ENCODE data around the gene HGS.
"Not testable (repeated sequence)": the region's sequence is repeated elsewhere in the genome, so short reads cannot be mapped to it uniquely, and the experiment has no call there.

Gene HGS

GRCh38 chr17:81738801-81739393, 55.1 kb downstream of the HGS start:
- TF ChIP-seq CTCF (IDR thresholded peaks at IDR 0.05; ENCODE audit: low read depth, low read length) = no peak
- no peak for DNase-seq (ENCODE audit: extremely low read depth, low read depth)

GRCh38 chr17:81739593-81739992, 55.8 kb downstream of the HGS start:
- DNase-seq (ENCODE audit: extremely low read depth, low read depth) = not testable (repeated sequence)

GRCh38 chr17:81740395-81740961, 56.7 kb downstream of the HGS start:
- DNase-seq (ENCODE audit: extremely low read depth, low read depth) = no peak
- TF ChIP-seq CTCF (IDR thresholded peaks at IDR 0.05; ENCODE audit: low read depth, low read length) = no peak

GRCh38 chr17:81741049-81741593, 57.3 kb downstream of the HGS start:
- DNase-seq (ENCODE audit: extremely low read depth, low read depth) = no peak
- no peak for TF ChIP-seq CTCF (IDR thresholded peaks at IDR 0.05; ENCODE audit: low read depth, low read length)

GRCh38 chr17:81741594-81742452, 58.0 kb downstream of the HGS start:
- TF ChIP-seq CTCF (IDR thresholded peaks at IDR 0.05; ENCODE audit: low read depth, low read length) = no peak
- DNase-seq (ENCODE audit: extremely low read depth, low read depth) = no peak
